HCT116 (cell line): Measurements from ENCODE around the gene OCSTAMP. TPM values are rescaled to one million over a fixed set of nuclear protein-coding genes. Genes with fewer than 3 reads are reported as not detected.

Experiments used
- ATAC-seq: fragments of 200-7000 bp; cut with Tn5 transposase; 2 replicates; pipeline ENCODE4 v1.9.1; 2020; ENCODE audit warnings: mild to moderate bottlenecking, moderate library complexity
- BruUV-seq: library from RNA; stranded (reverse); fragments of 400-500 nt; replicated peaks from 2 replicates; lab custom pipeline; 2021; lab: Mats Ljungman, UMichigan
- CTCF ChIA-PET: fragments of 300-600 bp; sonication (Branson Sonifier 250); formaldehyde crosslinking; loops from one replicate; lab custom pipeline; 2021; ENCODE audit warnings: antibody characterized with exemption; lab: Charles Lee
- POLR2A ChIA-PET: fragments of 300-600, 350-600 bp; sonication (Branson Sonifier 250); formaldehyde crosslinking; loops from one replicate; lab custom pipeline; 2021; ENCODE audit warnings: antibody characterized with exemption; lab: Charles Lee
- RAD21 ChIA-PET, 2 experiments: fragments of 300-600 bp; sonication (Branson Sonifier 250); formaldehyde crosslinking; loops; one replicate each; lab custom pipeline; 2023; ENCODE audit warnings: low total read pairs in 2 of 2; ENCODE audit not compliant: uncharacterized antibody in 2 of 2, unreplicated experiment in 2 of 2, low non-redundant PET in 1 of 2; lab: Charles Lee
- DNase-seq: peaks from one replicate; pipeline ENCODE4 v3.0.0-alpha.2; 2010; ENCODE audit warnings: low read depth, low spot score
- H2AFZ ChIP-seq: fragments of 200-600 bp; shearing (Covaris generic), sonication (generic); 2 replicates; pipeline ENCODE4 v1.6.1; 2017; ENCODE audit warnings: low read depth, mixed run types, mixed read lengths, antibody characterized with exemption, low read length; ENCODE audit not compliant: poor library complexity, severe bottlenecking
- H3K27ac ChIP-seq: 2 replicates; pipeline ENCODE4 v1.5.1; 2012; ENCODE audit warnings: low read depth, low read length
- H3K27me3 ChIP-seq: fragments of 200-600 bp; sonication (generic); 2 replicates; pipeline ENCODE4 v1.6.1; 2016; ENCODE audit warnings: mixed run types, low read length, mixed read lengths; ENCODE audit not compliant: insufficient read depth
- H3K36me3 ChIP-seq, 2 experiments: fragments of 200-500 bp in 1 of 2; fragments of 200-600 bp in 1 of 2; sonication (Bioruptor generic) in 1 of 2; sonication (generic) in 1 of 2; 2 replicates each; pipeline versions ENCODE4 v1.5.1 to v1.6.1; 2014 to 2016; ENCODE audit warnings: low read length in 2 of 2, inconsistent platforms in 1 of 2, mixed read lengths in 1 of 2, mixed run types in 1 of 2; ENCODE audit not compliant: insufficient read depth in 2 of 2, control insufficient read depth in 1 of 2
- H3K4me1 ChIP-seq, 2 experiments: fragments of 200-600 bp in 1 of 2; sonication (generic) in 1 of 2; 2 replicates each; pipeline versions ENCODE4 v1.5.1 to v1.6.1; 2012 to 2017; ENCODE audit warnings: low read length in 2 of 2, inconsistent platforms in 1 of 2, mild to moderate bottlenecking in 1 of 2, mixed read lengths in 1 of 2, mixed run types in 1 of 2, moderate library complexity in 1 of 2; ENCODE audit not compliant: insufficient read depth in 2 of 2, control insufficient read depth in 1 of 2
- H3K4me2 ChIP-seq: fragments of 200-600 bp; sonication (generic); 2 replicates; pipeline ENCODE4 v1.6.1; 2017; ENCODE audit warnings: mixed run types, low read length, mixed read lengths
- H3K4me3 ChIP-seq, 2 experiments: fragments of 200-600 bp in 1 of 2; sonication (generic) in 1 of 2; replicated peaks in 1 of 2; 2 replicates each; pipeline ENCODE4 v1.5.1; 2011 to 2016; ENCODE audit warnings: low read length in 2 of 2, control low read depth in 1 of 2, low read depth in 1 of 2, mild to moderate bottlenecking in 1 of 2, mixed read lengths in 1 of 2, mixed run types in 1 of 2
- H3K79me2 ChIP-seq: fragments of 200-600 bp; sonication (generic); 2 replicates; pipeline ENCODE4 v1.6.1; 2017; ENCODE audit warnings: mild to moderate bottlenecking, mixed run types, low read length, moderate library complexity, mixed read lengths; ENCODE audit not compliant: insufficient read depth
- H3K9ac ChIP-seq: fragments of 200-600 bp; sonication (generic); 2 replicates; pipeline ENCODE4 v1.6.1; 2016; ENCODE audit warnings: low read length, mixed read lengths
- H3K9me2 ChIP-seq: fragments of 200-600 bp; sonication (generic), shearing (Covaris generic); 2 replicates; pipeline ENCODE4 v1.6.1; 2017; ENCODE audit warnings: mixed run types, mild to moderate bottlenecking, moderate library complexity; ENCODE audit not compliant: insufficient read depth
- H3K9me3 ChIP-seq, 2 experiments: fragments of 200-500 bp in 1 of 2; fragments of 200-600 bp in 1 of 2; sonication (Bioruptor generic) in 1 of 2; sonication (generic) in 1 of 2; 2 replicates each; pipeline ENCODE4 v1.6.1; 2014 to 2017; ENCODE audit warnings: low read length in 2 of 2, mixed read lengths in 2 of 2, inconsistent platforms in 1 of 2, low read depth in 1 of 2, mild to moderate bottlenecking in 1 of 2, mixed run types in 1 of 2, moderate library complexity in 1 of 2; ENCODE audit not compliant: control insufficient read depth in 1 of 2, insufficient read depth in 1 of 2
- H4K20me1 ChIP-seq: fragments of 200-600 bp; sonication (generic), shearing (Covaris generic); 2 replicates; pipeline ENCODE4 v1.6.1; 2017; ENCODE audit warnings: mixed run types, mild to moderate bottlenecking, moderate library complexity; ENCODE audit not compliant: insufficient read depth
- CEBPB ChIP-seq: IDR thresholded peaks from 2 replicates; pipeline ENCODE4 v1.6.1; 2012; ENCODE audit warnings: low read depth
- EGR1 ChIP-seq: IDR thresholded peaks from 2 replicates; pipeline ENCODE4 v1.6.1; 2012; ENCODE audit warnings: low read depth
- ELF1 ChIP-seq: IDR thresholded peaks from 2 replicates; pipeline ENCODE4 v1.6.1; 2012; ENCODE audit warnings: low read depth, borderline replicate concordance
- EZH2 ChIP-seq: fragments of 200-600 bp; sonication (generic); IDR thresholded peaks from 2 replicates; pipeline ENCODE4 v1.6.1; 2017; ENCODE audit warnings: antibody characterized with exemption, mixed run types
- EZH2phosphoT487 ChIP-seq: fragments of 200-600 bp; IDR thresholded peaks from 2 replicates; pipeline ENCODE4 v1.6.1; 2018; ENCODE audit warnings: antibody characterized with exemption, borderline replicate concordance
- FOSL1 ChIP-seq: IDR thresholded peaks from 2 replicates; pipeline ENCODE4 v1.6.1; 2012; ENCODE audit warnings: low read depth
- JUND ChIP-seq: IDR thresholded peaks from 2 replicates; pipeline ENCODE4 v1.6.1; 2012
- POLR2A ChIP-seq: IDR thresholded peaks from 2 replicates; pipeline ENCODE4 v1.7.0; 2011; ENCODE audit warnings: borderline replicate concordance; ENCODE audit not compliant: insufficient read depth, insufficient read length; ENCODE audit errors: extremely low read depth
- POLR2AphosphoS5 ChIP-seq: IDR thresholded peaks from 2 replicates; pipeline ENCODE4 v1.6.1; 2011; ENCODE audit warnings: mild to moderate bottlenecking, low read depth, low read length, moderate library complexity
- RAD21 ChIP-seq: IDR thresholded peaks from 2 replicates; pipeline ENCODE4 v1.6.1; 2012; ENCODE audit warnings: low read depth, mild to moderate bottlenecking
- TCF7L2 ChIP-seq: IDR thresholded peaks from 2 replicates; pipeline ENCODE4 v1.7.0; 2011; ENCODE audit warnings: borderline replicate concordance, inconsistent platforms; ENCODE audit not compliant: insufficient read depth, insufficient read length; ENCODE audit errors: extremely low read depth
- YY1 ChIP-seq: IDR thresholded peaks from 2 replicates; pipeline ENCODE4 v1.6.1; 2011; ENCODE audit warnings: low read length, low read depth, moderate library complexity, mild to moderate bottlenecking; ENCODE audit not compliant: insufficient replicate concordance; ENCODE audit errors: extremely low read depth
- ZFX ChIP-seq: fragments of 450-650 bp; IDR thresholded peaks from 2 replicates; pipeline ENCODE4 v1.6.1; 2017
- intact Hi-C: fragments of 100-400 bp; cut with micrococcal nuclease; formaldehyde crosslinking; loops from 2 replicates; pipeline ENCODE4 v1.10.0; 2022
- total RNA-seq: library from RNA; stranded (reverse); gene quantifications from one replicate; pipeline ENCODE4 v1.2.1, GENCODE V29; 2021; ENCODE audit not compliant: unreplicated experiment
- TF ChIP-seq, protein P1 (sequence below): IDR thresholded peaks from 2 replicates; pipeline ENCODE4 v1.6.1; 2012
- TF ChIP-seq, protein P2 (sequence below), 3 experiments: fragments of 200-600 bp in 1 of 3; sonication (generic) in 1 of 3; IDR thresholded peaks in 2 of 3; conservative IDR thresholded peaks in 1 of 3; 2 replicates each; pipeline ENCODE4 v1.5.1; 2012 to 2017; ENCODE audit warnings: low read depth in 2 of 3, low read length in 2 of 3, antibody characterized with exemption in 1 of 3, borderline replicate concordance in 1 of 3, control low read depth in 1 of 3, mild to moderate bottlenecking in 1 of 3, mixed read lengths in 1 of 3, mixed run types in 1 of 3, moderate library complexity in 1 of 3; ENCODE audit not compliant: insufficient read depth in 1 of 3
- TF ChIP-seq, protein P3 (sequence below): IDR thresholded peaks from 2 replicates; pipeline ENCODE4 v1.6.1; 2011; ENCODE audit warnings: mild to moderate bottlenecking, low read length, moderate library complexity; ENCODE audit not compliant: insufficient replicate concordance; ENCODE audit errors: extremely low read depth
- TF ChIP-seq, protein P4 (sequence below): IDR thresholded peaks from 2 replicates; pipeline ENCODE4 v1.6.1; 2012
- TF ChIP-seq, protein P5 (sequence below): IDR thresholded peaks from 2 replicates; pipeline ENCODE4 v1.6.1; 2012; ENCODE audit warnings: low read depth

The OCSTAMP gene
- total RNA-seq, 1 experiment from 2014 or later, result not detected

DNA sequence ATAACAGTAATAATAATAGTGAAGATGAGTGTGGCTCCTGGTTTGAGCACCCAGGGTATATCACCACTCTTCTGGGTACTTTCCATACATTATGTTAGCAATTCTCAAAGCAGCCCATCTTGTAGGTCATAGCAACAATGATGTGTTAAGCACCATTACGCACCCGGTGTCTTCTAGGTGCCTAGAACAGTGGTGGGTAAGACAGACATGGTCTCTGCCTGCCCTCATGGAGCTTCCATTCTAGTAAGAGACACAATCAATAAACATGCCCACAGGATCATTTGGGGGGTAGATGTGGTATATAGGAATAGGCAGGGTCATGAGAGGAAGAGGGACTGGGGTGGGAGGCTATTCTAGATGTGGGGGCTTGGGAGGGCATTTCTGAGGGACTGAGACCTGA is 21.0 kb upstream of the OCSTAMP start:
- CTCF ChIA-PET, result no interaction called here
- no TSS peak for BruUV-seq
- RAD21 ChIA-PET, result no interaction called here
- H4K20me1 ChIP-seq, result no peaks in the 10 kb centered on the region
- POLR2A ChIA-PET, result no interaction called here
- H3K27me3 ChIP-seq, result 0 out of 2 replicates have a peak, but pooled peaks cover 9% of the 10 kb centered on the region
- H3K4me2 ChIP-seq, result no peak overlapping the region
- H3K36me3 ChIP-seq, result no peaks in the 10 kb centered on the region
- TF ChIP-seq EGR1, result no peak
- no peak for TF ChIP-seq YY1
- TF ChIP-seq EZH2, result no peak
- TF ChIP-seq TCF7L2, result no peak
- no peak for TF ChIP-seq POLR2AphosphoS5
- TF ChIP-seq, protein P1, sequence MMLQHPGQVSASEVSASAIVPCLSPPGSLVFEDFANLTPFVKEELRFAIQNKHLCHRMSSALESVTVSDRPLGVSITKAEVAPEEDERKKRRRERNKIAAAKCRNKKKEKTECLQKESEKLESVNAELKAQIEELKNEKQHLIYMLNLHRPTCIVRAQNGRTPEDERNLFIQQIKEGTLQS, result no peak
- TF ChIP-seq, protein P2, sequence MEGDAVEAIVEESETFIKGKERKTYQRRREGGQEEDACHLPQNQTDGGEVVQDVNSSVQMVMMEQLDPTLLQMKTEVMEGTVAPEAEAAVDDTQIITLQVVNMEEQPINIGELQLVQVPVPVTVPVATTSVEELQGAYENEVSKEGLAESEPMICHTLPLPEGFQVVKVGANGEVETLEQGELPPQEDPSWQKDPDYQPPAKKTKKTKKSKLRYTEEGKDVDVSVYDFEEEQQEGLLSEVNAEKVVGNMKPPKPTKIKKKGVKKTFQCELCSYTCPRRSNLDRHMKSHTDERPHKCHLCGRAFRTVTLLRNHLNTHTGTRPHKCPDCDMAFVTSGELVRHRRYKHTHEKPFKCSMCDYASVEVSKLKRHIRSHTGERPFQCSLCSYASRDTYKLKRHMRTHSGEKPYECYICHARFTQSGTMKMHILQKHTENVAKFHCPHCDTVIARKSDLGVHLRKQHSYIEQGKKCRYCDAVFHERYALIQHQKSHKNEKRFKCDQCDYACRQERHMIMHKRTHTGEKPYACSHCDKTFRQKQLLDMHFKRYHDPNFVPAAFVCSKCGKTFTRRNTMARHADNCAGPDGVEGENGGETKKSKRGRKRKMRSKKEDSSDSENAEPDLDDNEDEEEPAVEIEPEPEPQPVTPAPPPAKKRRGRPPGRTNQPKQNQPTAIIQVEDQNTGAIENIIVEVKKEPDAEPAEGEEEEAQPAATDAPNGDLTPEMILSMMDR (IDR thresholded peaks at IDR 0.05 in 2 of 3, conservative IDR thresholded peaks at IDR 0.05 in 1 of 3; ENCODE audit: borderline replicate concordance in 1 of 3, insufficient read depth in 1 of 3, low read depth in 2 of 3, low read length in 2 of 3), result no peak
- TF ChIP-seq CEBPB, result no peak
- TF ChIP-seq, protein P3, sequence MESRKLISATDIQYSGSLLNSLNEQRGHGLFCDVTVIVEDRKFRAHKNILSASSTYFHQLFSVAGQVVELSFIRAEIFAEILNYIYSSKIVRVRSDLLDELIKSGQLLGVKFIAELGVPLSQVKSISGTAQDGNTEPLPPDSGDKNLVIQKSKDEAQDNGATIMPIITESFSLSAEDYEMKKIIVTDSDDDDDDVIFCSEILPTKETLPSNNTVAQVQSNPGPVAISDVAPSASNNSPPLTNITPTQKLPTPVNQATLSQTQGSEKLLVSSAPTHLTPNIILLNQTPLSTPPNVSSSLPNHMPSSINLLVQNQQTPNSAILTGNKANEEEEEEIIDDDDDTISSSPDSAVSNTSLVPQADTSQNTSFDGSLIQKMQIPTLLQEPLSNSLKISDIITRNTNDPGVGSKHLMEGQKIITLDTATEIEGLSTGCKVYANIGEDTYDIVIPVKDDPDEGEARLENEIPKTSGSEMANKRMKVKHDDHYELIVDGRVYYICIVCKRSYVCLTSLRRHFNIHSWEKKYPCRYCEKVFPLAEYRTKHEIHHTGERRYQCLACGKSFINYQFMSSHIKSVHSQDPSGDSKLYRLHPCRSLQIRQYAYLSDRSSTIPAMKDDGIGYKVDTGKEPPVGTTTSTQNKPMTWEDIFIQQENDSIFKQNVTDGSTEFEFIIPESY, result no peak
- TF ChIP-seq EZH2phosphoT487, result no peak
- no peak for TF ChIP-seq ELF1
- no peak for TF ChIP-seq FOSL1
- no peak for TF ChIP-seq JUND
- TF ChIP-seq, protein P4, sequence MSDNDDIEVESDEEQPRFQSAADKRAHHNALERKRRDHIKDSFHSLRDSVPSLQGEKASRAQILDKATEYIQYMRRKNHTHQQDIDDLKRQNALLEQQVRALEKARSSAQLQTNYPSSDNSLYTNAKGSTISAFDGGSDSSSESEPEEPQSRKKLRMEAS, result no peak
- no peak for TF ChIP-seq ZFX
- TF ChIP-seq, protein P5, sequence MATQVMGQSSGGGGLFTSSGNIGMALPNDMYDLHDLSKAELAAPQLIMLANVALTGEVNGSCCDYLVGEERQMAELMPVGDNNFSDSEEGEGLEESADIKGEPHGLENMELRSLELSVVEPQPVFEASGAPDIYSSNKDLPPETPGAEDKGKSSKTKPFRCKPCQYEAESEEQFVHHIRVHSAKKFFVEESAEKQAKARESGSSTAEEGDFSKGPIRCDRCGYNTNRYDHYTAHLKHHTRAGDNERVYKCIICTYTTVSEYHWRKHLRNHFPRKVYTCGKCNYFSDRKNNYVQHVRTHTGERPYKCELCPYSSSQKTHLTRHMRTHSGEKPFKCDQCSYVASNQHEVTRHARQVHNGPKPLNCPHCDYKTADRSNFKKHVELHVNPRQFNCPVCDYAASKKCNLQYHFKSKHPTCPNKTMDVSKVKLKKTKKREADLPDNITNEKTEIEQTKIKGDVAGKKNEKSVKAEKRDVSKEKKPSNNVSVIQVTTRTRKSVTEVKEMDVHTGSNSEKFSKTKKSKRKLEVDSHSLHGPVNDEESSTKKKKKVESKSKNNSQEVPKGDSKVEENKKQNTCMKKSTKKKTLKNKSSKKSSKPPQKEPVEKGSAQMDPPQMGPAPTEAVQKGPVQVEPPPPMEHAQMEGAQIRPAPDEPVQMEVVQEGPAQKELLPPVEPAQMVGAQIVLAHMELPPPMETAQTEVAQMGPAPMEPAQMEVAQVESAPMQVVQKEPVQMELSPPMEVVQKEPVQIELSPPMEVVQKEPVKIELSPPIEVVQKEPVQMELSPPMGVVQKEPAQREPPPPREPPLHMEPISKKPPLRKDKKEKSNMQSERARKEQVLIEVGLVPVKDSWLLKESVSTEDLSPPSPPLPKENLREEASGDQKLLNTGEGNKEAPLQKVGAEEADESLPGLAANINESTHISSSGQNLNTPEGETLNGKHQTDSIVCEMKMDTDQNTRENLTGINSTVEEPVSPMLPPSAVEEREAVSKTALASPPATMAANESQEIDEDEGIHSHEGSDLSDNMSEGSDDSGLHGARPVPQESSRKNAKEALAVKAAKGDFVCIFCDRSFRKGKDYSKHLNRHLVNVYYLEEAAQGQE, result no peak
- TF ChIP-seq RAD21, result no peak
- no peak for TF ChIP-seq POLR2A
- ATAC-seq (no peak), DNase-seq (no peak)
- no peaks in the 10 kb centered on the region for H3K4me1 ChIP-seq
- H3K9me3 ChIP-seq, result no peaks in the 10 kb centered on the region
- H3K27ac ChIP-seq, result no peak overlapping the region
- no peak overlapping the region for H2AFZ ChIP-seq
- H3K9ac ChIP-seq, result no peak overlapping the region
- intact Hi-C loops, result no loop called here
- H3K79me2 ChIP-seq, result no peaks in the 10 kb centered on the region
- no peaks in the 10 kb centered on the region for H3K9me2 ChIP-seq
- no peak overlapping the region for H3K4me3 ChIP-seq
